ENCODE data around the gene C3orf49.

GRCh38 chr3:63774781-63775180 lies 44.3 kb upstream of the C3orf49 start:
- TF ChIP-seq CTCF (IDR thresholded peaks at IDR 0.05 in 4 of 5, conservative IDR thresholded peaks at IDR 0.05 in 1 of 5) (no peak), POLR2A (IDR thresholded peaks at IDR 0.05) (no peak)

Data from gastrocnemius medialis (tissue), 4 donors.